SK-N-SH (cell line): ENCODE data around the gene CPN1.

Experiments
- FOXJ3 ChIP-seq: sonication (generic); formaldehyde crosslinking; IDR thresholded peaks from 2 replicates; pipeline ENCODE4 v1.5.1; 2020; ENCODE audit warnings: mild to moderate bottlenecking, missing genetic modification reagents
- POLR2AphosphoS5 ChIP-seq: IDR thresholded peaks from 2 replicates; pipeline ENCODE4 v1.6.1; 2012; ENCODE audit warnings: low read depth, low read length
- RAD21 ChIP-seq: IDR thresholded peaks from 2 replicates; pipeline ENCODE4 v1.6.1; 2012; ENCODE audit warnings: mild to moderate bottlenecking, low read length
- RCOR1 ChIP-seq: fragments of 150-350 bp; IDR thresholded peaks from 2 replicates; pipeline ENCODE4 v1.6.1; 2017; ENCODE audit warnings: antibody characterized with exemption, low read length
- TAF1 ChIP-seq: IDR thresholded peaks from 2 replicates; pipeline ENCODE4 v1.6.1; 2012; ENCODE audit warnings: low read depth, mild to moderate bottlenecking, low read length, moderate library complexity, borderline replicate concordance
- TF ChIP-seq, protein P1 (sequence below): IDR thresholded peaks from 2 replicates; pipeline ENCODE4 v1.4.0; 2012; ENCODE audit warnings: low read depth, borderline replicate concordance
- TF ChIP-seq, protein P2 (sequence below): fragments of 200-600 bp; sonication (generic); IDR thresholded peaks from 2 replicates; pipeline ENCODE4 v1.6.1; 2017; ENCODE audit warnings: antibody characterized with exemption, mild to moderate bottlenecking, moderate library complexity

DNA sequence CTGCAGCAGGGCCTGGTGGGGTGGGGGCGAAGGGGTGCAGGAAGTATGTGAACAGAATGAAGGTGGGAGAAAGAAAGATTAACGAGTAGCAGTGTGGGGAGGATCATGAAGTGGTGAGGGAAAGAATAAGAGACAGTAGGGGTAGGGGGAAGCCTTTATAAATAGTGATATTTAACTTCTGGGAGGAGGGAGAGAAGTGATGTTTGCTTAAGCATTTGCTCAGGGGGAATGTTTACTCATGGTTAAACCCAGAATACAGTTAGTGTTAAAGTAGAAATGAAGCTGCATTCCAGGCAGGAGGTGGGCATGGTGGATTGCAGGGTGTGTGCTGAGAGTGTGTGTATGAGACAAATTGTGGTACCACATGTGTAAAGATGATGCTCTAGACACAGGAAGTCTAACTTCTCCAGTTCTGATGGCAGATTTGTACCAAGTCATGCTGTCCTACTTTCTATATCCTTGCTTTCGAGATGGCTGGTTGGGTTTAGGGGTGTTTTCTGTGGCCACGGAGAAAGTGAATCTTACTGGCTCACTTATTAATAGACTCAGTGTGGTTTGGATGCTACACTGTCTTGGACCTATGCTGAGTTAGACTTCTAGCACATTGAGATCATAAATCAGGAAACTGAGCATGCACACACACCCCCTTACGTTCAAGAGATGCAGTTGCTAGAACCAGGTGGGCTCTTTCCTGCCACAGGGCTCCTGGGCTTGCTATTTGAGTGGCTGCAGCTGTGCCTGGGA is 61.4 kb downstream of the CPN1 start:
- TF ChIP-seq, protein P1, sequence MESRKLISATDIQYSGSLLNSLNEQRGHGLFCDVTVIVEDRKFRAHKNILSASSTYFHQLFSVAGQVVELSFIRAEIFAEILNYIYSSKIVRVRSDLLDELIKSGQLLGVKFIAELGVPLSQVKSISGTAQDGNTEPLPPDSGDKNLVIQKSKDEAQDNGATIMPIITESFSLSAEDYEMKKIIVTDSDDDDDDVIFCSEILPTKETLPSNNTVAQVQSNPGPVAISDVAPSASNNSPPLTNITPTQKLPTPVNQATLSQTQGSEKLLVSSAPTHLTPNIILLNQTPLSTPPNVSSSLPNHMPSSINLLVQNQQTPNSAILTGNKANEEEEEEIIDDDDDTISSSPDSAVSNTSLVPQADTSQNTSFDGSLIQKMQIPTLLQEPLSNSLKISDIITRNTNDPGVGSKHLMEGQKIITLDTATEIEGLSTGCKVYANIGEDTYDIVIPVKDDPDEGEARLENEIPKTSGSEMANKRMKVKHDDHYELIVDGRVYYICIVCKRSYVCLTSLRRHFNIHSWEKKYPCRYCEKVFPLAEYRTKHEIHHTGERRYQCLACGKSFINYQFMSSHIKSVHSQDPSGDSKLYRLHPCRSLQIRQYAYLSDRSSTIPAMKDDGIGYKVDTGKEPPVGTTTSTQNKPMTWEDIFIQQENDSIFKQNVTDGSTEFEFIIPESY: no peak
- TF ChIP-seq, protein P2, sequence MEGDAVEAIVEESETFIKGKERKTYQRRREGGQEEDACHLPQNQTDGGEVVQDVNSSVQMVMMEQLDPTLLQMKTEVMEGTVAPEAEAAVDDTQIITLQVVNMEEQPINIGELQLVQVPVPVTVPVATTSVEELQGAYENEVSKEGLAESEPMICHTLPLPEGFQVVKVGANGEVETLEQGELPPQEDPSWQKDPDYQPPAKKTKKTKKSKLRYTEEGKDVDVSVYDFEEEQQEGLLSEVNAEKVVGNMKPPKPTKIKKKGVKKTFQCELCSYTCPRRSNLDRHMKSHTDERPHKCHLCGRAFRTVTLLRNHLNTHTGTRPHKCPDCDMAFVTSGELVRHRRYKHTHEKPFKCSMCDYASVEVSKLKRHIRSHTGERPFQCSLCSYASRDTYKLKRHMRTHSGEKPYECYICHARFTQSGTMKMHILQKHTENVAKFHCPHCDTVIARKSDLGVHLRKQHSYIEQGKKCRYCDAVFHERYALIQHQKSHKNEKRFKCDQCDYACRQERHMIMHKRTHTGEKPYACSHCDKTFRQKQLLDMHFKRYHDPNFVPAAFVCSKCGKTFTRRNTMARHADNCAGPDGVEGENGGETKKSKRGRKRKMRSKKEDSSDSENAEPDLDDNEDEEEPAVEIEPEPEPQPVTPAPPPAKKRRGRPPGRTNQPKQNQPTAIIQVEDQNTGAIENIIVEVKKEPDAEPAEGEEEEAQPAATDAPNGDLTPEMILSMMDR: no peak
- TF ChIP-seq FOXJ3 (CRISPR knock-in tag): no peak
- TF ChIP-seq TAF1: no peak
- TF ChIP-seq POLR2AphosphoS5: no peak
- TF ChIP-seq RAD21: no peak
- TF ChIP-seq RCOR1: no peak
